ENCODE data around the gene ERC2.
A peak's percentile ranks its signal among the peaks of the same experiment; 100 is the strongest.
"Not testable (repeated sequence)": the region's sequence is repeated elsewhere in the genome, so short reads cannot be mapped to it uniquely, and the experiment has no call there.

ERC2 gene

GRCh38 chr3:56268616-56269383, 199.5 kb downstream of the ERC2 start:
- no peak for TF ChIP-seq CTCF (IDR thresholded peaks at IDR 0.05)
- TF ChIP-seq ZFX (IDR thresholded peaks at IDR 0.05; ENCODE audit: borderline replicate concordance): no peak

GRCh38 chr3:56261852-56262251, 206.4 kb downstream of the ERC2 start:
- not testable (repeated sequence) for H3K27ac ChIP-seq

More at GRCh38 chr3:56268616-56269383, 199.5 kb downstream of the ERC2 start:
- no peak overlapping the region for H3K27ac ChIP-seq

- TF ChIP-seq CTCF (IDR thresholded peaks at IDR 0.05) (no peak), ZFX (IDR thresholded peaks at IDR 0.05; ENCODE audit: borderline replicate concordance) (no peak)
These were observed 208.0 kb downstream of the ERC2 start for GRCh38 chr3:56260262-56260661.

GRCh38 chr3:56257826-56258225, 210.4 kb downstream of the ERC2 start:
- TF ChIP-seq CTCF (IDR thresholded peaks at IDR 0.05) (no peak), ZFX (IDR thresholded peaks at IDR 0.05; ENCODE audit: borderline replicate concordance) (no peak)
- no peak overlapping the region for H3K27ac ChIP-seq

More at GRCh38 chr3:56260262-56260661, 208.0 kb downstream of the ERC2 start:
- H3K27ac ChIP-seq: no peak overlapping the region

GRCh38 chr3:56254835-56255234, 213.4 kb downstream of the ERC2 start:
- TF ChIP-seq ZFX (IDR thresholded peaks at IDR 0.05; ENCODE audit: borderline replicate concordance): no peak
- TF ChIP-seq CTCF (IDR thresholded peaks at IDR 0.05): peak; percentile 48
- H3K27ac ChIP-seq: no peak overlapping the region

- TF ChIP-seq CTCF (IDR thresholded peaks at IDR 0.05) (no peak), ZFX (IDR thresholded peaks at IDR 0.05; ENCODE audit: borderline replicate concordance) (no peak)
- H3K27ac ChIP-seq: no peak overlapping the region
These were observed 214.2 kb downstream of the ERC2 start for GRCh38 chr3:56253941-56254665.

GRCh38 chr3:56251343-56251945, 216.8 kb downstream of the ERC2 start:
- no peak overlapping the region for H3K27ac ChIP-seq
- TF ChIP-seq ZFX (IDR thresholded peaks at IDR 0.05; ENCODE audit: borderline replicate concordance): no peak
- TF ChIP-seq CTCF (IDR thresholded peaks at IDR 0.05): peak; percentile 82

Data from 22Rv1 (cell line).